GM12875 (cell line): ENCODE measurements around the gene RBM34.

Source experiments
- H3K4me3 ChIP-seq: one replicate; pipeline ENCODE4 v1.5.1; 2011; ENCODE audit warnings: low read depth, low read length, control low read depth
- TF ChIP-seq, protein P1 (sequence below): IDR thresholded peaks from 2 replicates; pipeline ENCODE4 v1.5.1; 2011; ENCODE audit warnings: low read depth, mild to moderate bottlenecking, control low read depth, inconsistent platforms, low read length, moderate library complexity, borderline replicate concordance; ENCODE audit not compliant: insufficient read depth

Gene RBM34

DNA sequence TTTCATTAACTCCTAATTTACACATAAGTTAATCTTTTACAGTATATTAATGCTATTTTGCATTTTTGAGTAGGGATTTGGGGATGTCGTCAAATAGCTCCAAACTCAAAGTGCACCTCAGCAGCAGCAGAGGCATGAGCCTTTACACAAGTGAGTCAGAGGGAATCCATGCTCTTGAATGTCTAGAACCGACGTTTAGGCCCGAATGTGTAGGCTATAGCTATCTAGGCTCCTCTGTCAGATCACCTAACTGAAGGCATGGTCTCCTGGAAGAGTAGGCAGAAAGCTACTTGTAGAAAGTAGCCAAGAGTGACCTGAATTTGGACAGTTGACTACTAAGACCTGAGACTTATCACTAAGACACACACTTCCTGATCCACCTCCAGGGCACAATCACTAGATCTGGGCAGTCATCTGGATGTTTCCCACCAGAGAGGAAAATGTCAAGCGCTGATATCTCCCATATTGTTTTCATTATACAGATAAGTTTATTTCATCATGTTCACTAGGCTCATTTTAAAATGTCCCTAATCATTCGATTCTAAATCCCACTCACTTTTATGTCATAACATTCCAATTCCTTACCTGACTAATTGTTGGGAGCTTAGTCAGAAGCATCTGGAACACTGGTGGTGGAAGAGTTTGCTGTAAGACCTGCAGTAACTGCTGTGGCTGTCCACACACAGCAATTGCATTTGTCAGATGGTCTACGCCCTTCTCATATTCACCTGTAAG lies 47.7 kb downstream of the RBM34 start:
- no peak overlapping the region for H3K4me3 ChIP-seq
- TF ChIP-seq, protein P1, sequence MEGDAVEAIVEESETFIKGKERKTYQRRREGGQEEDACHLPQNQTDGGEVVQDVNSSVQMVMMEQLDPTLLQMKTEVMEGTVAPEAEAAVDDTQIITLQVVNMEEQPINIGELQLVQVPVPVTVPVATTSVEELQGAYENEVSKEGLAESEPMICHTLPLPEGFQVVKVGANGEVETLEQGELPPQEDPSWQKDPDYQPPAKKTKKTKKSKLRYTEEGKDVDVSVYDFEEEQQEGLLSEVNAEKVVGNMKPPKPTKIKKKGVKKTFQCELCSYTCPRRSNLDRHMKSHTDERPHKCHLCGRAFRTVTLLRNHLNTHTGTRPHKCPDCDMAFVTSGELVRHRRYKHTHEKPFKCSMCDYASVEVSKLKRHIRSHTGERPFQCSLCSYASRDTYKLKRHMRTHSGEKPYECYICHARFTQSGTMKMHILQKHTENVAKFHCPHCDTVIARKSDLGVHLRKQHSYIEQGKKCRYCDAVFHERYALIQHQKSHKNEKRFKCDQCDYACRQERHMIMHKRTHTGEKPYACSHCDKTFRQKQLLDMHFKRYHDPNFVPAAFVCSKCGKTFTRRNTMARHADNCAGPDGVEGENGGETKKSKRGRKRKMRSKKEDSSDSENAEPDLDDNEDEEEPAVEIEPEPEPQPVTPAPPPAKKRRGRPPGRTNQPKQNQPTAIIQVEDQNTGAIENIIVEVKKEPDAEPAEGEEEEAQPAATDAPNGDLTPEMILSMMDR: no peak

GRCh38 chr1:235112297-235113182 lies 48.5 kb downstream of the RBM34 start:
- no peak overlapping the region for H3K4me3 ChIP-seq
- TF ChIP-seq, protein P1: no peak

- no peak overlapping the region for H3K4me3 ChIP-seq
- TF ChIP-seq, protein P1: no peak
Observed at GRCh38 chr1:235111107-235111506, 49.9 kb downstream of the RBM34 start.

- TF ChIP-seq, protein P1: no peak
- no peak overlapping the region for H3K4me3 ChIP-seq
Observed at GRCh38 chr1:235108876-235109275, 52.2 kb downstream of the RBM34 start.

DNA sequence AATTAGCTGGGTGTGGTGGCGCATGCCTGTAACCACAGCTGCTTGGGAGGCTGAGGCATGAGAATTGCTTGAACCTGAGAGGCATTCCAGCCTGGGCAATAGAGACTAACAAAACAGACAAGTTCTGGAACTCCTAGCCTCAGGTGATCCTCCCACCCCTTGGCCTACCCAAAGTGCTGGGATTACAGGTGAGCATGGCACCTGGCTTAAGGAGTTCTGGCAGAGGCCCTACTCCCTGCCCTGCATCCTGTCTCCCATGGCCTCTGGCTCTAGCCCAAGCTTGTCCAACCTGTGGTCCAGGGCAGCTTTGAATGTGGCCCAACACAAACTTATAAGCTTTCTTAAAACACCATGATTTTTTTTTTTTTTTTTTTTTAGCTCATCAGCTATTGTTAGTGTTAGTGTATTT lies 52.9 kb downstream of the RBM34 start:
- H3K4me3 ChIP-seq: no peak overlapping the region
- TF ChIP-seq, protein P1: no peak

- H3K4me3 ChIP-seq: no peak overlapping the region
- TF ChIP-seq, protein P1: no peak
Observed at GRCh38 chr1:235107368-235108184, 53.5 kb downstream of the RBM34 start.
